Measurements from ENCODE around the gene CCDC106.

The CCDC106 gene

GRCh38 chr19:55620410-55621204 lies 27.4 kb upstream of the CCDC106 start:
- DNase-seq (ENCODE audit: insufficient read length, low spot score) (no peak), FAIRE-seq (no peak)
- no peak for TF ChIP-seq POLR2A (IDR thresholded peaks at IDR 0.05; ENCODE audit: low read depth, low read length)

GRCh38 chr19:55621205-55621672 lies 26.8 kb upstream of the CCDC106 start:
- FAIRE-seq (no peak), DNase-seq (ENCODE audit: insufficient read length, low spot score) (no peak)
- 0 out of 2 replicates have a peak, but pooled peaks have one; percentile 26 for TF ChIP-seq POLR2A (IDR thresholded peaks at IDR 0.05; ENCODE audit: low read depth, low read length)

GRCh38 chr19:55621673-55622231 lies 26.3 kb upstream of the CCDC106 start:
- TF ChIP-seq POLR2A (IDR thresholded peaks at IDR 0.05; ENCODE audit: low read depth, low read length) = no peak
- FAIRE-seq (no peak), DNase-seq (ENCODE audit: insufficient read length, low spot score) (no peak)

GRCh38 chr19:55622242-55622969 lies 25.6 kb upstream of the CCDC106 start:
- no peak for FAIRE-seq
- no peak for DNase-seq (ENCODE audit: insufficient read length, low spot score)
- no peak for TF ChIP-seq POLR2A (IDR thresholded peaks at IDR 0.05; ENCODE audit: low read depth, low read length)

GRCh38 chr19:55623130-55623529 lies 24.9 kb upstream of the CCDC106 start:
- TF ChIP-seq POLR2A (IDR thresholded peaks at IDR 0.05; ENCODE audit: low read depth, low read length) = no peak
- DNase-seq (ENCODE audit: insufficient read length, low spot score) = no peak
- FAIRE-seq = no peak

- TF ChIP-seq POLR2A (IDR thresholded peaks at IDR 0.05; ENCODE audit: low read depth, low read length) = no peak
- FAIRE-seq = no peak
- DNase-seq (ENCODE audit: insufficient read length, low spot score) = no peak
These were observed 24.5 kb upstream of the CCDC106 start for GRCh38 chr19:55623561-55623960.

GRCh38 chr19:55624109-55625003 lies 23.7 kb upstream of the CCDC106 start, which contains the start of gene ZNF784:
TSS of gene ZNF784 (minus strand) at chr19:55624566. CDS start at chr19:55624561, 5 bp downstream.
- peak; percentile 70 for TF ChIP-seq POLR2A (IDR thresholded peaks at IDR 0.05; ENCODE audit: low read depth, low read length)
- FAIRE-seq = no peak
- peak; percentile 98 for DNase-seq (ENCODE audit: insufficient read length, low spot score)

GRCh38 chr19:55625004-55625326 lies 23.0 kb upstream of the CCDC106 start:
- DNase-seq (ENCODE audit: insufficient read length, low spot score) (no peak), FAIRE-seq (no peak)
- TF ChIP-seq POLR2A (IDR thresholded peaks at IDR 0.05; ENCODE audit: low read depth, low read length) = no peak

- no peak for FAIRE-seq
These were observed 21.7 kb upstream of the CCDC106 start for GRCh38 chr19:55626350-55626749.

GRCh38 chr19:55632463-55632834 lies 15.6 kb upstream of the CCDC106 start:
- DNase-seq (ENCODE audit: insufficient read length, low spot score) = peak; percentile 86

More at GRCh38 chr19:55626350-55626749, 21.7 kb upstream of the CCDC106 start:
- no peak for TF ChIP-seq POLR2A (IDR thresholded peaks at IDR 0.05; ENCODE audit: low read depth, low read length)
- DNase-seq (ENCODE audit: insufficient read length, low spot score) = no peak

GRCh38 chr19:55633861-55634260 lies 14.2 kb upstream of the CCDC106 start:
- FAIRE-seq (no peak), DNase-seq (ENCODE audit: insufficient read length, low spot score) (no peak)
- no peak for TF ChIP-seq POLR2A (IDR thresholded peaks at IDR 0.05; ENCODE audit: low read depth, low read length)

More at GRCh38 chr19:55632463-55632834, 15.6 kb upstream of the CCDC106 start:
- no peak for FAIRE-seq
- no peak for TF ChIP-seq POLR2A (IDR thresholded peaks at IDR 0.05; ENCODE audit: low read depth, low read length)

GRCh38 chr19:55635334-55635717 lies 12.7 kb upstream of the CCDC106 start:
- FAIRE-seq = no peak
- no peak for DNase-seq (ENCODE audit: insufficient read length, low spot score)
- TF ChIP-seq POLR2A (IDR thresholded peaks at IDR 0.05; ENCODE audit: low read depth, low read length) = no peak

GRCh38 chr19:55635856-55636440 lies 12.1 kb upstream of the CCDC106 start:
- FAIRE-seq = no peak
- no peak for TF ChIP-seq POLR2A (IDR thresholded peaks at IDR 0.05; ENCODE audit: low read depth, low read length)

More at GRCh38 chr19:55635856-55636440, 12.1 kb upstream of the CCDC106 start:
- no peak for DNase-seq (ENCODE audit: insufficient read length, low spot score)
